Measurements from ENCODE around the gene KIAA1217. TPM values are rescaled to one million over a fixed set of nuclear protein-coding genes. Genes with fewer than 3 reads are reported as not detected.

The KIAA1217 gene
- total and polyA plus RNA-seq, 2 of the 4 experiments (the other 2 are of a cell fraction), result 3.4 to 4.4 TPM

- ChIA-PET POLR2A (ENCODE audit: unreplicated experiment) (no interaction called here), CTCF (interaction anchor here (0.7 to 1.0 kb wide), 3 partner anchors 14 to 209 kb away, joined by 3 to 13 read pairs (median 3); partner anchors contain the start of gene KIAA1217)
- Histone ChIP-seq H3K14ac (replicated peaks; ENCODE audit: low read depth, low read length) (no peak overlapping the region), H4K91ac (ENCODE audit: insufficient read depth, low read depth, low read length) (no peak overlapping the region), H2BK5ac (ENCODE audit: low read depth, low read length, poor library complexity, severe bottlenecking) (no peak overlapping the region), H3K36me3 (ENCODE audit: control insufficient read depth, insufficient read depth, low read length) (no peaks in the 10 kb centered on the region), H3K9me3 (ENCODE audit: control insufficient read depth, insufficient read depth, low read length) (no peaks in the 10 kb centered on the region), H2AK9ac (replicated peaks; ENCODE audit: low read depth, low read length, poor library complexity) (no peak overlapping the region), H4K8ac (ENCODE audit: low read depth in 2 of 2, low read length in 2 of 2) (no peak overlapping the region), H4K5ac (ENCODE audit: low read depth, low read length) (no peak overlapping the region), H3K79me1 (ENCODE audit: low read depth in 1 of 2, low read length in 2 of 2) (no peaks in the 10 kb centered on the region), H2BK15ac (ENCODE audit: low read depth, low read length) (no peak overlapping the region), H3K56ac (ENCODE audit: extremely low read depth, insufficient read depth, low read length) (no peak overlapping the region), H2BK120ac (ENCODE audit: low read depth, low read length) (no peak overlapping the region), H3K9ac (ENCODE audit: low read depth, low read length) (no peak overlapping the region), H2AK5ac (ENCODE audit: low read depth, low read length) (no peak overlapping the region), H3K4me3 (ENCODE audit: insufficient read depth, low read depth, low read length) (no peak overlapping the region), H3K9me1 (ENCODE audit: insufficient read depth, low read length) (no peaks in the 10 kb centered on the region; the same call in 1 of the 2 replicates), H3K18ac (ENCODE audit: low read depth, low read length) (no peak overlapping the region), H3K4me1 (ENCODE audit: control insufficient read depth, insufficient read depth, low read length) (peaks cover 8% of the 10 kb centered on the region; the same call in 1 of the 2 replicates), H2AFZ (replicated peaks; ENCODE audit: low read length, poor library complexity) (no peak overlapping the region), H3K27me3 (ENCODE audit: control insufficient read depth, insufficient read depth, low read length) (peaks cover 6% of the 10 kb centered on the region; the same call in 1 of the 2 replicates), H4K20me1 (ENCODE audit: insufficient read depth, low read length) (no peaks in the 10 kb centered on the region), H3K4ac (ENCODE audit: low read depth, low read length) (no peak overlapping the region), H2BK20ac (ENCODE audit: low read depth, low read length) (no peak overlapping the region), H3K4me2 (ENCODE audit: low read depth, low read length) (no peak overlapping the region), H3K23ac (ENCODE audit: low read depth, low read length) (no peak overlapping the region), H3K27ac (ENCODE audit: insufficient read depth, low read length) (no peak overlapping the region)
- DNase-seq (no peak), ATAC-seq (ENCODE audit: low read depth) (no peak)
- WGBS, 2 experiments (ENCODE audit: extremely low coverage in 2 of 2, insufficient read length in 1 of 2), result no CpG with 5 or more reads among the region's 4 CpGs
- BruUV-seq (replicated peaks), result no TSS peak
- dilution Hi-C loops (cut with HindIII; ENCODE audit: low sequenced_read_pairs, unreplicated experiment) (no loop called here), in situ Hi-C loops (cut with MboI; ENCODE audit: low sequenced_read_pairs) (no loop called here), intact Hi-C loops (cut with micrococcal nuclease) (loop anchor here (1.0 kb wide), 1 partner anchor 85 kb away; no protein-coding TSS in a partner anchor)
- no peak for TF ChIP-seq POLR2A (IDR thresholded peaks at IDR 0.05; ENCODE audit: low read depth, low read length)
- TF ChIP-seq ELK1 (IDR thresholded peaks at IDR 0.05; ENCODE audit: borderline replicate concordance, low read depth, low read length), result no peak
- TF ChIP-seq MAZ (IDR thresholded peaks at IDR 0.05; ENCODE audit: borderline replicate concordance, low read depth, low read length), result no peak
- no peak for TF ChIP-seq FOS (IDR thresholded peaks at IDR 0.05; ENCODE audit: low read depth, low read length)
- TF ChIP-seq RAD21 (IDR thresholded peaks at IDR 0.05; ENCODE audit: low read length), result peak; percentile 36; the same call in 1 of the 2 replicates
- no peak for TF ChIP-seq USF2 (IDR thresholded peaks at IDR 0.05; ENCODE audit: low read depth, low read length)
- no peak for TF ChIP-seq CEBPB (IDR thresholded peaks at IDR 0.05; ENCODE audit: low read depth, low read length)
- peak; percentile 45 for TF ChIP-seq CTCF (conservative IDR thresholded peaks at IDR 0.05; ENCODE audit: low read depth, low read length)
- TF ChIP-seq RFX5 (IDR thresholded peaks at IDR 0.05; ENCODE audit: low read depth, low read length), result no peak
- no peak for TF ChIP-seq BHLHE40 (IDR thresholded peaks at IDR 0.05; ENCODE audit: low read depth, low read length)
- no peak for TF ChIP-seq MAFK (IDR thresholded peaks at IDR 0.05; ENCODE audit: low read depth, low read length)
- TF ChIP-seq RCOR1 (IDR thresholded peaks at IDR 0.05; ENCODE audit: insufficient replicate concordance, low read length), result no peak
- no peak for TF ChIP-seq MXI1 (IDR thresholded peaks at IDR 0.05; ENCODE audit: borderline replicate concordance, low read depth, low read length)
- TF ChIP-seq NFE2L2 (IDR thresholded peaks at IDR 0.05; ENCODE audit: low read depth, low read length), result no peak
- no peak for TF ChIP-seq CHD1 (IDR thresholded peaks at IDR 0.05; ENCODE audit: low read depth, low read length)
- peak; percentile 33; the same call in 1 of the 2 replicates for TF ChIP-seq SMC3 (IDR thresholded peaks at IDR 0.05; ENCODE audit: low read depth, low read length)
Observed at GRCh38 chr10:24418532-24418931, 209.6 kb downstream of the KIAA1217 start.
